Melanocyte of skin (primary cell): ENCODE measurements around the gene CNKSR1. TPM values are rescaled to one million over a fixed set of nuclear protein-coding genes. Genes with fewer than 3 reads are reported as not detected.

Experiments
- total RNA-seq, 2 donors: library from RNA; depleted of rRNA; stranded (reverse); fragments of >200 nt; gene quantifications; 2 replicates each; pipeline ENCODE4 v1.2.3, GENCODE V29; 2012

CNKSR1 gene
- under 1 TPM; 0.33 to 0.34 TPM for total RNA-seq

GRCh38 chr1:26177182-26177684, at the start of gene CNKSR1:
Gene CNKSR1 (plus strand): TSS chr1:26177491. CDS start chr1:26177548, 57 bp downstream.

GRCh38 chr1:26158908-26159742, 18.2 kb upstream of the CNKSR1 start, which contains the start of gene FAM110D:
Gene FAM110D (plus strand): TSS chr1:26159079. CDS start chr1:26161292, 2,213 bp downstream.

DNA sequence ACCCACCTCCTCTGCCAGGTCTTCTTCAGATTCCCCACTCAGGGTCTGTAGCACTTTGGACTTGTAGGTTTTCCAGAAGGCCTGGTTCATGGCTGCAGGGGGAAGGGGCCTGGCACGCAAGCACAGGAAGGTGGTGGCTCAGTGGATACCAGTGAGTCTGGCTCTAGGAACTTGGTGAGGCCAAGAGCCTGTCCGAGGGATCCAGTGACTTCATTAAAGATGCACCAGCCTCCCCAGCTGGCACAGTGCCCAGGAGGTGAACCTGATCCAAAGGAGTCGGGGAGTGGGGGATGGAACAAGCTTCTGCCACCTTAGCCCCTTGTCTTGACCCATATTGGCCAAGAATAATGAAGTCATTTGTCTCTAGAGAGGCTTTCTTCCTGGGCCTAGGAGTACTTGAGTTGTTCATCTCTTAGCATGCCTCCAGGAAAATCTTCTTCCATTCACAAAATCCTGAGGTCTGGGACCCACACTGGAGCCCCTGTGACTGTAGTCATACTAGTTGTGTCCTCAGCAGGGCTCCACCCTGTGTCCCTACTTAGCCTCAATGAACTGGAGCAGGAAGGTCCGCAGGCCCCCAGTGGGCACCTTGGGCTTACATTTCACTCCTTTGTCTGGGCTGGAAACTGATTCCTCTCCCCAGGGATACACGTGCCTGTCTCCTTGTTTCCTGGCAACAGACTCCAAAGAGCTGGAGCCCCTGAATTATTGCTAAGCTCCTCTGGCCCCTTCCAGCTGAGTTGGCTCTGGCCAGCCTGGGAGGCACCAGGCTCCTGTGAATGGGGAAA, 8.7 kb upstream of the CNKSR1 start, which contains the start of gene C1orf232:
Gene C1orf232 (minus strand): TSS at position 554 of the 788 bp plus-strand sequence. CDS start 464 bp downstream, at position 90.

GRCh38 chr1:26169669-26170471, 7.4 kb upstream of the CNKSR1 start, which contains the start of gene ZNF593:
Gene ZNF593 (plus strand): TSS chr1:26169908. CDS start chr1:26169984, 76 bp downstream.

DNA sequence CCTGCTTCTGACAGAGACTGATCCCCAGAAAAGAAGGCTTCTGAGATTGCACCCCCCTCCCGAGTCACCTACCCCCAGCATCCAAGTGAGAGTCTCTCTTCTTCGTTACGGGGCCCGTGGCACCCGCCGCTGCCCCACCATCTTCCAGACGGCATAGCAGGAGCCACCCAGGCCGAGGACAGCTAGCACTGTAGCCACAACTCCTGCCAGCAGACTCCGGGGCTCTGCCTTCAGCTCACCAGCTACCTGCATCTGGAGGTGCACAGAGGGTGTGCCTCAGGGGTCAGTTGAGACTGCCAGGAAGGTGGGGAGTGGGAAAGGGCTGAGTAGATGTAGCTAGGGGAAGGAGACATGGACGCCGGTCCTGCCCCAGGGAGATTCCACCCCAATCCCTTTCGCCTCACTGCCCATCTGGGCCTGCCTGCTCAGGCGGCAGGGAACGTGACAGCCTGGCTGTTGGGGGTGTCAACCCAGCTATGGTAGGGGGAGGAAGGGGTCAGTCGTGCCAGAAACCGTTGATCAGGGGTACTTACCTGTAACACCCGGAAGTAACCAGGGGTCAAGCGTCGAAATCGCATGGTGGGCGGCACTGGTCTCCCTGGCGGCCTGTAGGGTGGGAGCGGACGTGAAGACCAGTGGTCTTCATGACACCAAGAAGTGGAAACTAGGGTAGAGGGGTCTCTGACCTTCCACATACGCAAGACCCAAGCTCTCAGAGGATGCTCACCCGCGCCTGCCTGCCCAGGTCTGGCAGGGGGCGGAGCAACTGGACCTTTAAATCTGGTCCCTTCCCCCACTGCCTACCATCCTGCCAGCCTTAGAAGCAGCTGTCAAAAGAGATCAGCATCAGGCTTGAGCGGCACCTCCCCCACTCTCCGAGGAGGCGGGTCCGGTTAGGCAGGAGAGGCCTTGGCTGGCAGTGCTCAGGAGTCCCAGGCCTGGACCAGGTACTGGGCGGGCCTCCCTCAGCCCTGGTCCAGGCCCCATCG, 5.9 kb upstream of the CNKSR1 start, which contains the start of gene ZNF593OS:
Gene ZNF593OS (minus strand): TSS at position 749 of the 989 bp plus-strand sequence. CDS start 171 bp downstream, at position 578.

GRCh38 chr1:26190373-26190987, 13.2 kb downstream of the CNKSR1 start, which contains the start of gene CATSPER4:
Gene CATSPER4 (plus strand): TSS chr1:26190602. CDS start chr1:26190628, 26 bp downstream.

DNA sequence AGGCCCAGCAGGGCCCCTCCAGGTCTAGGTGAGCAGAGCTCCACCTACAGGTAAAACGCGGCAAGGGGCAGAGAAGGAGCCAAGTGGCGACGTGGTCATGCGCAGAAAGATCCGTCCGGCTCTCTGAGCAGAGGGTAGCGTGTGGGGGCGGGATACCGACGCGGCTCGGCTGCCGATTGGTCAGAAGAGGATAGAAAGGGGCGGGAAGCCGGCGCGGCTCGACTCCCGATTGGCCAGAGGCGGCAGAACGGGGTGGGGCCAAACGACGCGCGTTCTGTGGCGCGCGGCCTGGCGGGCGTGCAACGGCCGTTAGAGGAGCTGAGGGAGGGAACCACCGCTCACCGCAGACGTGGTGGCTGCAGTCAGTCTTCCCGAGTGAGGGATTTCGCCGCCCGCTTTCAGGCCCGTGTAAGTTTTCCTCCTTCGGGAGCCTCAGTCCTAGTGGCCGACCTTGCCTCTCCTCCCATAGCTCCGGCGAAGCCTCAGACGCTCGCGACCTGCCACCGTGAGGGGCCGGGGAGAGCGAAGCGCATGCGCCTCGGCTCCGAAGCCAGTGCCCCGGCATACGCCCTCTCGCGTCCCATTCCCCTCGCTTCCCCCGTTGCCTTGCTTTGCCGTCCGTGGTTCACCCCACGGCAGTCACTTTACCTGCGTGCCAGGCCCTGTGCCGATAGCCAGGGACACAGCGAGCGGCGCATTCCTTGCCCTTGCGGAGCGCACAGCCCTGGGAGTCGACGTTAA, 56.8 kb downstream of the CNKSR1 start, which contains the start of gene CEP85:
Gene CEP85 (plus strand): TSS at position 298 of the 741 bp plus-strand sequence. CDS start 5,584 bp downstream, outside the sequence.

Other genes starting within 250 kb of the CNKSR1 start
- gene PAFAH2, start 179.4 kb upstream of the CNKSR1 start, total RNA-seq: 10 to 100 TPM; 12.3 to 18.2 TPM
- gene EXTL1, start 155.7 kb upstream of the CNKSR1 start, total RNA-seq: 1 to 10 TPM; 3.4 to 8.0 TPM
- gene SLC30A2, start 131.4 kb upstream of the CNKSR1 start, total RNA-seq: under 1 TPM; under 0.01 to 0.33 TPM
- gene TRIM63, start 109.9 kb upstream of the CNKSR1 start, total RNA-seq: 100 to 1,000 TPM in 1 of 2 donors, 10 to 100 TPM in 1; 86.0 to 104 TPM
- gene PDIK1L, start 65.7 kb upstream of the CNKSR1 start, total RNA-seq: 1 to 10 TPM; 6.5 to 7.7 TPM
- gene FAM110D, start 18.4 kb upstream of the CNKSR1 start, total RNA-seq: not detected
- not detected for gene C1orf232, start 8.5 kb upstream of the CNKSR1 start, total RNA-seq
- gene ZNF593, start 7.6 kb upstream of the CNKSR1 start, total RNA-seq: 10 to 100 TPM; 20.6 to 44.0 TPM
- not detected for gene ZNF593OS, start 5.7 kb upstream of the CNKSR1 start, total RNA-seq
- not detected for gene CATSPER4, start 13.1 kb downstream of the CNKSR1 start, total RNA-seq
- 10 to 100 TPM in 1 of 2 donors, 1 to 10 TPM in 1; 10.0 to 22.3 TPM for gene CEP85, start 56.7 kb downstream of the CNKSR1 start, total RNA-seq
- gene SH3BGRL3, start 102.6 kb downstream of the CNKSR1 start, total RNA-seq: 10 to 100 TPM; 11.7 to 15.7 TPM
- gene UBXN11, start 129.1 kb downstream of the CNKSR1 start, total RNA-seq: 1 to 10 TPM; 6.0 to 9.3 TPM
- not detected for gene CD52, start 140.5 kb downstream of the CNKSR1 start, total RNA-seq
- gene CRYBG2, start 176.6 kb downstream of the CNKSR1 start, total RNA-seq: not detected
- not detected for gene ZNF683, start 195.3 kb downstream of the CNKSR1 start, total RNA-seq
- not detected for gene LIN28A, start 233.3 kb downstream of the CNKSR1 start, total RNA-seq